Posterior vena cava (tissue), 2 donors: Measurements from ENCODE around the gene ICAM5. TPM values are rescaled to one million over a fixed set of nuclear protein-coding genes. Genes with fewer than 3 reads are reported as not detected.

Experiments
- DNase-seq: peaks from one replicate; pipeline ENCODE4 v3.0.0-alpha.2; 2020; ENCODE audit warnings: low spot score
- intact Hi-C, 2 donors: fragments of 100-400 bp; cut with DNase I; formaldehyde crosslinking; loops; one replicate each; pipeline versions ENCODE4 v1.14.1 to v1.14.2; 2022 to 2023
- total RNA-seq, 2 donors: library from RNA; stranded (reverse); fragmentation: NEBNext Ultra II Directional; extraction: Animal tissue kit (Norgen Biotek cat#: 25700); gene quantifications; one replicate each; pipeline ENCODE4 v1.2.1, GENCODE V29; 2021
- donor health status: DM: yes; HTN: yes; CAD: no.
- donor health status: DM: yes; HTN: yes; CAD: no.

ICAM5 gene
- total RNA-seq, 2 donors from 2014 or later: 0.33 to 0.83 TPM

- intact Hi-C loops: no loop called here
- DNase-seq: no peak
Measured at GRCh38 chr19:10316229-10317044, 26.7 kb downstream of the ICAM5 start.

GRCh38 chr19:10317045-10317856 lies 27.5 kb downstream of the ICAM5 start:
- intact Hi-C loops: no loop called here
- no peak for DNase-seq

- intact Hi-C loops: no loop called here
- DNase-seq: no peak
Measured at GRCh38 chr19:10317857-10318462, 28.2 kb downstream of the ICAM5 start.

GRCh38 chr19:10318807-10319682 lies 29.3 kb downstream of the ICAM5 start:
- intact Hi-C loops: no loop called here
- no peak for DNase-seq

- intact Hi-C loops: no loop called here
- no peak for DNase-seq
Measured at GRCh38 chr19:10320602-10321416, 31.1 kb downstream of the ICAM5 start.

- DNase-seq: no peak
- intact Hi-C loops: no loop called here
Measured at GRCh38 chr19:10321417-10321797, 31.7 kb downstream of the ICAM5 start.

GRCh38 chr19:10321874-10322835 lies 32.4 kb downstream of the ICAM5 start:
- no peak for DNase-seq
- intact Hi-C loops: no loop called here

GRCh38 chr19:10325732-10326131 lies 36.0 kb downstream of the ICAM5 start:
- intact Hi-C loops: no loop called here
- no peak for DNase-seq

GRCh38 chr19:10327793-10328192 lies 38.0 kb downstream of the ICAM5 start:
- intact Hi-C loops: no loop called here
- DNase-seq: no peak

GRCh38 chr19:10328558-10329429 lies 39.0 kb downstream of the ICAM5 start:
- intact Hi-C loops: no loop called here
- DNase-seq: no peak

- intact Hi-C loops: no loop called here
Measured at GRCh38 chr19:10329555-10329954, 39.8 kb downstream of the ICAM5 start.

GRCh38 chr19:10332158-10332964 lies 42.6 kb downstream of the ICAM5 start:
- intact Hi-C loops: no loop called here
- no peak for DNase-seq

More at GRCh38 chr19:10329555-10329954, 39.8 kb downstream of the ICAM5 start:
- DNase-seq: no peak

- intact Hi-C loops: no loop called here
Measured at GRCh38 chr19:10332965-10333757, 43.4 kb downstream of the ICAM5 start, which contains the start of gene RAVER1. RAVER1 (minus strand) TSS chr19:10333529; CDS start chr19:10333507, 22 bp downstream.

GRCh38 chr19:10333758-10334587 lies 44.2 kb downstream of the ICAM5 start:
- intact Hi-C loops: no loop called here
- DNase-seq: no peak

More at GRCh38 chr19:10332965-10333757, 43.4 kb downstream of the ICAM5 start, which contains the start of gene RAVER1:
- peak; percentile 99 for DNase-seq
